HCT116 (cell line): Measurements from ENCODE around the gene MAP3K8. TPM values are rescaled to one million over a fixed set of nuclear protein-coding genes. Genes with fewer than 3 reads are reported as not detected.

Experiments
- ATAC-seq: fragments of 200-7000 bp; cut with Tn5 transposase; 2 replicates; pipeline ENCODE4 v1.9.1; 2020; ENCODE audit warnings: mild to moderate bottlenecking, moderate library complexity
- BruUV-seq: library from RNA; stranded (reverse); fragments of 400-500 nt; replicated peaks from 2 replicates; lab custom pipeline; 2021; lab: Mats Ljungman, UMichigan
- CTCF ChIA-PET: fragments of 300-600 bp; sonication (Branson Sonifier 250); formaldehyde crosslinking; loops from one replicate; lab custom pipeline; 2021; ENCODE audit warnings: antibody characterized with exemption; lab: Charles Lee
- POLR2A ChIA-PET: fragments of 300-600, 350-600 bp; sonication (Branson Sonifier 250); formaldehyde crosslinking; loops from one replicate; lab custom pipeline; 2021; ENCODE audit warnings: antibody characterized with exemption; lab: Charles Lee
- RAD21 ChIA-PET, 2 experiments: fragments of 300-600 bp; sonication (Branson Sonifier 250); formaldehyde crosslinking; loops; one replicate each; lab custom pipeline; 2023; ENCODE audit warnings: low total read pairs in 2 of 2; ENCODE audit not compliant: uncharacterized antibody in 2 of 2, unreplicated experiment in 2 of 2, low non-redundant PET in 1 of 2; lab: Charles Lee
- DNase-seq: peaks from one replicate; pipeline ENCODE4 v3.0.0-alpha.2; 2010; ENCODE audit warnings: low read depth, low spot score
- H2AFZ ChIP-seq: fragments of 200-600 bp; shearing (Covaris generic), sonication (generic); 2 replicates; pipeline ENCODE4 v1.6.1; 2017; ENCODE audit warnings: low read depth, mixed run types, mixed read lengths, antibody characterized with exemption, low read length; ENCODE audit not compliant: poor library complexity, severe bottlenecking
- H3K27ac ChIP-seq: 2 replicates; pipeline ENCODE4 v1.5.1; 2012; ENCODE audit warnings: low read depth, low read length
- H3K27me3 ChIP-seq: fragments of 200-600 bp; sonication (generic); 2 replicates; pipeline ENCODE4 v1.6.1; 2016; ENCODE audit warnings: mixed run types, low read length, mixed read lengths; ENCODE audit not compliant: insufficient read depth
- H3K36me3 ChIP-seq, 2 experiments: fragments of 200-500 bp in 1 of 2; fragments of 200-600 bp in 1 of 2; sonication (Bioruptor generic) in 1 of 2; sonication (generic) in 1 of 2; 2 replicates each; pipeline versions ENCODE4 v1.5.1 to v1.6.1; 2014 to 2016; ENCODE audit warnings: low read length in 2 of 2, inconsistent platforms in 1 of 2, mixed read lengths in 1 of 2, mixed run types in 1 of 2; ENCODE audit not compliant: insufficient read depth in 2 of 2, control insufficient read depth in 1 of 2
- H3K4me1 ChIP-seq, 2 experiments: fragments of 200-600 bp in 1 of 2; sonication (generic) in 1 of 2; 2 replicates each; pipeline versions ENCODE4 v1.5.1 to v1.6.1; 2012 to 2017; ENCODE audit warnings: low read length in 2 of 2, inconsistent platforms in 1 of 2, mild to moderate bottlenecking in 1 of 2, mixed read lengths in 1 of 2, mixed run types in 1 of 2, moderate library complexity in 1 of 2; ENCODE audit not compliant: insufficient read depth in 2 of 2, control insufficient read depth in 1 of 2
- H3K4me2 ChIP-seq: fragments of 200-600 bp; sonication (generic); 2 replicates; pipeline ENCODE4 v1.6.1; 2017; ENCODE audit warnings: mixed run types, low read length, mixed read lengths
- H3K4me3 ChIP-seq, 2 experiments: fragments of 200-600 bp in 1 of 2; sonication (generic) in 1 of 2; replicated peaks in 1 of 2; 2 replicates each; pipeline ENCODE4 v1.5.1; 2011 to 2016; ENCODE audit warnings: low read length in 2 of 2, control low read depth in 1 of 2, low read depth in 1 of 2, mild to moderate bottlenecking in 1 of 2, mixed read lengths in 1 of 2, mixed run types in 1 of 2
- H3K79me2 ChIP-seq: fragments of 200-600 bp; sonication (generic); 2 replicates; pipeline ENCODE4 v1.6.1; 2017; ENCODE audit warnings: mild to moderate bottlenecking, mixed run types, low read length, moderate library complexity, mixed read lengths; ENCODE audit not compliant: insufficient read depth
- H3K9ac ChIP-seq: fragments of 200-600 bp; sonication (generic); 2 replicates; pipeline ENCODE4 v1.6.1; 2016; ENCODE audit warnings: low read length, mixed read lengths
- H3K9me2 ChIP-seq: fragments of 200-600 bp; sonication (generic), shearing (Covaris generic); 2 replicates; pipeline ENCODE4 v1.6.1; 2017; ENCODE audit warnings: mixed run types, mild to moderate bottlenecking, moderate library complexity; ENCODE audit not compliant: insufficient read depth
- H3K9me3 ChIP-seq, 2 experiments: fragments of 200-500 bp in 1 of 2; fragments of 200-600 bp in 1 of 2; sonication (Bioruptor generic) in 1 of 2; sonication (generic) in 1 of 2; 2 replicates each; pipeline ENCODE4 v1.6.1; 2014 to 2017; ENCODE audit warnings: low read length in 2 of 2, mixed read lengths in 2 of 2, inconsistent platforms in 1 of 2, low read depth in 1 of 2, mild to moderate bottlenecking in 1 of 2, mixed run types in 1 of 2, moderate library complexity in 1 of 2; ENCODE audit not compliant: control insufficient read depth in 1 of 2, insufficient read depth in 1 of 2
- H4K20me1 ChIP-seq: fragments of 200-600 bp; sonication (generic), shearing (Covaris generic); 2 replicates; pipeline ENCODE4 v1.6.1; 2017; ENCODE audit warnings: mixed run types, mild to moderate bottlenecking, moderate library complexity; ENCODE audit not compliant: insufficient read depth
- CBX3 ChIP-seq: IDR thresholded peaks from 2 replicates; pipeline ENCODE4 v1.6.1; 2012; ENCODE audit warnings: low read depth
- CEBPB ChIP-seq: IDR thresholded peaks from 2 replicates; pipeline ENCODE4 v1.6.1; 2012; ENCODE audit warnings: low read depth
- EGR1 ChIP-seq: IDR thresholded peaks from 2 replicates; pipeline ENCODE4 v1.6.1; 2012; ENCODE audit warnings: low read depth
- EZH2phosphoT487 ChIP-seq: fragments of 200-600 bp; IDR thresholded peaks from 2 replicates; pipeline ENCODE4 v1.6.1; 2018; ENCODE audit warnings: antibody characterized with exemption, borderline replicate concordance
- FOSL1 ChIP-seq: IDR thresholded peaks from 2 replicates; pipeline ENCODE4 v1.6.1; 2012; ENCODE audit warnings: low read depth
- JUND ChIP-seq: IDR thresholded peaks from 2 replicates; pipeline ENCODE4 v1.6.1; 2012
- MAX ChIP-seq: IDR thresholded peaks from 2 replicates; pipeline ENCODE4 v1.6.1; 2012
- POLR2A ChIP-seq: IDR thresholded peaks from 2 replicates; pipeline ENCODE4 v1.7.0; 2011; ENCODE audit warnings: borderline replicate concordance; ENCODE audit not compliant: insufficient read depth, insufficient read length; ENCODE audit errors: extremely low read depth
- RAD21 ChIP-seq: IDR thresholded peaks from 2 replicates; pipeline ENCODE4 v1.6.1; 2012; ENCODE audit warnings: low read depth, mild to moderate bottlenecking
- SP1 ChIP-seq: IDR thresholded peaks from 2 replicates; pipeline ENCODE4 v1.6.1; 2012; ENCODE audit warnings: low read depth
- ZFX ChIP-seq: fragments of 450-650 bp; IDR thresholded peaks from 2 replicates; pipeline ENCODE4 v1.6.1; 2017
- intact Hi-C: fragments of 100-400 bp; cut with micrococcal nuclease; formaldehyde crosslinking; loops from 2 replicates; pipeline ENCODE4 v1.10.0; 2022
- total RNA-seq: library from RNA; stranded (reverse); gene quantifications from one replicate; pipeline ENCODE4 v1.2.1, GENCODE V29; 2021; ENCODE audit not compliant: unreplicated experiment
- TF ChIP-seq, protein P1 (sequence below), 3 experiments: fragments of 200-600 bp in 1 of 3; sonication (generic) in 1 of 3; IDR thresholded peaks in 2 of 3; conservative IDR thresholded peaks in 1 of 3; 2 replicates each; pipeline ENCODE4 v1.5.1; 2012 to 2017; ENCODE audit warnings: low read depth in 2 of 3, low read length in 2 of 3, antibody characterized with exemption in 1 of 3, borderline replicate concordance in 1 of 3, control low read depth in 1 of 3, mild to moderate bottlenecking in 1 of 3, mixed read lengths in 1 of 3, mixed run types in 1 of 3, moderate library complexity in 1 of 3; ENCODE audit not compliant: insufficient read depth in 1 of 3

MAP3K8 gene
- total RNA-seq, 1 experiment from 2014 or later, result 4.5 TPM

- H3K27ac ChIP-seq, result no peak overlapping the region
- no peaks in the 10 kb centered on the region for H3K79me2 ChIP-seq
- no peaks in the 10 kb centered on the region for H4K20me1 ChIP-seq
- CTCF ChIA-PET, result interaction anchor here (3.1 kb wide), 1 partner anchor 178 kb away, joined by 17 read pairs; no protein-coding TSS in a partner anchor
- H3K9ac ChIP-seq, result no peak overlapping the region
- POLR2A ChIA-PET, result no interaction called here
- H3K4me1 ChIP-seq, result peaks cover 0 to 3% of the 10 kb centered on the region in 2 experiments; a peak in 1 of 4 replicates
- no TSS peak for BruUV-seq
- DNase-seq (no peak), ATAC-seq (no peak)
- no peaks in the 10 kb centered on the region for H3K27me3 ChIP-seq
- RAD21 ChIA-PET, result interaction anchor here in 1 of 2 experiments (1.5 kb wide), 1 partner anchor 178 kb away, joined by 5 read pairs; no protein-coding TSS in a partner anchor
- H3K4me2 ChIP-seq, result no peak overlapping the region
- H2AFZ ChIP-seq, result no peak overlapping the region
- no peaks in the 10 kb centered on the region for H3K36me3 ChIP-seq
- H3K4me3 ChIP-seq, result no peak overlapping the region
- TF ChIP-seq ZFX, result no peak
- no peak for TF ChIP-seq EZH2phosphoT487
- TF ChIP-seq FOSL1, result no peak
- TF ChIP-seq EGR1, result no peak
- no peak for TF ChIP-seq MAX
- TF ChIP-seq RAD21, result no peak
- TF ChIP-seq, all 23 proteins: peak for 0
- Histone ChIP-seq H3K9me3 (no peaks in the 10 kb centered on the region), H3K9me2 (no peaks in the 10 kb centered on the region)
- intact Hi-C loops, result loop anchor here (5.0 kb wide), 1 partner anchor 179 kb away; no protein-coding TSS in a partner anchor
Measured at GRCh38 chr10:30412901-30413300, 21.1 kb upstream of the MAP3K8 start.

DNA sequence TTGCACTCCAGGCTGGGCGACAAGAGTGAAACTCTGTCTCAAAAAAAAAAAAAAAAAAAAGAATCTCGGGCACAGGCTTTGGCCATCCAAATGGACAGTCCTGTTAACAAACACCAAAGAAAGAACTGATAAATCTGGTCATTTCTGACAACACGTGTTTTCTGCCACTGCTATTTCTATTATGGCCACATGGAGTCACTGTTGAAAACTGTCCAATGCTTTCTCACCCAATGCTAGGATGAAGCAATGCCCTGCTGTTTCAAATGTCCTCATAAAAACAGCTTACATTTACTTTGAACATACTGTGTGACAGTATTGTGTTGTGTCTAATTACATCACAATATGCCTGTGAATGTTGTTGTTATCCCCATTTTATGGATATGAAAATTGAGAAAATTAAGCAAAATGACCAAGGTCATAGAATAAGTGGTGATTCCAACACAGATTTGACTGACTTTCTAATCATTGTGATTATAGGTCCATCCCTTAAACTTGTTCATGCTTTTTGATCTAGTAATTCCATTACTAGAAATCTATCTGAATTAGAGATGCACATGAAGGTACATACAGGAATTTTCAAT is 19.9 kb upstream of the MAP3K8 start:
- peak overlapping the region; percentile 83 for H2AFZ ChIP-seq
- ChIA-PET CTCF (interaction anchor here (0.7 to 3.1 kb wide), 9 partner anchors 8 to 177 kb away, joined by 3 to 17 read pairs (median 4); partner anchors contain the start of gene MAP3K8), POLR2A (no interaction called here), RAD21 (interaction anchor here (0.7 to 1.5 kb wide), 4 partner anchors 65 to 177 kb away, joined by 3 to 5 read pairs (median 4); partner anchors contain the start of gene MTPAP (in 1 of the 2))
- no peaks in the 10 kb centered on the region for H3K36me3 ChIP-seq
- no peaks in the 10 kb centered on the region for H4K20me1 ChIP-seq
- DNase-seq (peak; percentile 40), ATAC-seq (peak; percentile 81)
- peaks cover 0 to 3% of the 10 kb centered on the region in 2 experiments; a peak in 1 of 4 replicates for H3K4me1 ChIP-seq
- intact Hi-C loops, result loop anchor here (1.0 to 5.0 kb wide), 3 partner anchors 19 to 178 kb away; no protein-coding TSS in a partner anchor
- no peaks in the 10 kb centered on the region for H3K79me2 ChIP-seq
- H3K4me2 ChIP-seq, result no peak overlapping the region
- H3K9me2 ChIP-seq, result no peaks in the 10 kb centered on the region
- no peak overlapping the region for H3K9ac ChIP-seq
- no peak overlapping the region for H3K27ac ChIP-seq
- H3K9me3 ChIP-seq, result no peaks in the 10 kb centered on the region
- no peak overlapping the region for H3K4me3 ChIP-seq
- H3K27me3 ChIP-seq, result no peaks in the 10 kb centered on the region
- no TSS peak for BruUV-seq
- TF ChIP-seq POLR2A, result no peak
- peak; percentile 82 for TF ChIP-seq RAD21
- peak; percentile 89 for TF ChIP-seq CEBPB
- no peak for TF ChIP-seq SP1
- no peak for TF ChIP-seq JUND
- TF ChIP-seq, protein P1, sequence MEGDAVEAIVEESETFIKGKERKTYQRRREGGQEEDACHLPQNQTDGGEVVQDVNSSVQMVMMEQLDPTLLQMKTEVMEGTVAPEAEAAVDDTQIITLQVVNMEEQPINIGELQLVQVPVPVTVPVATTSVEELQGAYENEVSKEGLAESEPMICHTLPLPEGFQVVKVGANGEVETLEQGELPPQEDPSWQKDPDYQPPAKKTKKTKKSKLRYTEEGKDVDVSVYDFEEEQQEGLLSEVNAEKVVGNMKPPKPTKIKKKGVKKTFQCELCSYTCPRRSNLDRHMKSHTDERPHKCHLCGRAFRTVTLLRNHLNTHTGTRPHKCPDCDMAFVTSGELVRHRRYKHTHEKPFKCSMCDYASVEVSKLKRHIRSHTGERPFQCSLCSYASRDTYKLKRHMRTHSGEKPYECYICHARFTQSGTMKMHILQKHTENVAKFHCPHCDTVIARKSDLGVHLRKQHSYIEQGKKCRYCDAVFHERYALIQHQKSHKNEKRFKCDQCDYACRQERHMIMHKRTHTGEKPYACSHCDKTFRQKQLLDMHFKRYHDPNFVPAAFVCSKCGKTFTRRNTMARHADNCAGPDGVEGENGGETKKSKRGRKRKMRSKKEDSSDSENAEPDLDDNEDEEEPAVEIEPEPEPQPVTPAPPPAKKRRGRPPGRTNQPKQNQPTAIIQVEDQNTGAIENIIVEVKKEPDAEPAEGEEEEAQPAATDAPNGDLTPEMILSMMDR (IDR thresholded peaks at IDR 0.05 in 2 of 3, conservative IDR thresholded peaks at IDR 0.05 in 1 of 3; ENCODE audit: borderline replicate concordance in 1 of 3, insufficient read depth in 1 of 3, low read depth in 2 of 3, low read length in 2 of 3), result peak; percentile 70 to 75 (median 71); a peak in 5 of 6 replicates
- peak; percentile 82 for TF ChIP-seq MAX
- TF ChIP-seq CBX3, result peak; percentile 39; the same call in 1 of the 2 replicates
